Subcutaneous abdominal adipose tissue (tissue), 5 donors: Measurements from ENCODE around the gene SMPDL3B.

Source experiments
- H3K27ac ChIP-seq: one replicate; pipeline ENCODE4 v1.7.0; 2013; ENCODE audit warnings: low read depth, mild to moderate bottlenecking, inconsistent platforms, low read length, moderate library complexity
- H3K27me3 ChIP-seq, 5 donors: one replicate each; pipeline ENCODE4 v1.7.0; 2013; ENCODE audit warnings: low read length in 5 of 5, inconsistent platforms in 1 of 5; ENCODE audit not compliant: control insufficient read depth in 5 of 5, insufficient read depth in 4 of 5
- H3K36me3 ChIP-seq, 5 donors: one replicate each; pipeline ENCODE4 v1.7.0; 2013; ENCODE audit warnings: low read length in 5 of 5; ENCODE audit not compliant: control insufficient read depth in 5 of 5, insufficient read depth in 5 of 5
- H3K4me1 ChIP-seq, 5 donors: one replicate each; pipeline ENCODE4 v1.7.0; 2013; ENCODE audit warnings: low read length in 5 of 5, mild to moderate bottlenecking in 3 of 5, moderate library complexity in 1 of 5; ENCODE audit not compliant: control insufficient read depth in 5 of 5, insufficient read depth in 5 of 5
- H3K4me3 ChIP-seq, 5 donors: one replicate each; pipeline ENCODE4 v1.7.0; 2013; ENCODE audit warnings: low read length in 5 of 5, low read depth in 1 of 5
- H3K9ac ChIP-seq, 5 donors: one replicate each; pipeline ENCODE4 v1.7.0; 2013; ENCODE audit warnings: low read length in 5 of 5, mild to moderate bottlenecking in 4 of 5, moderate library complexity in 3 of 5
- H3K9me3 ChIP-seq, 5 donors: one replicate each; pipeline ENCODE4 v1.7.0; 2013; ENCODE audit warnings: low read length in 5 of 5; ENCODE audit not compliant: control insufficient read depth in 5 of 5
- donor health status: healthy.
- donor health status: healthy.
- donor health status: healthy.
- donor health status: healthy.
- donor health status: healthy.

SMPDL3B gene

DNA sequence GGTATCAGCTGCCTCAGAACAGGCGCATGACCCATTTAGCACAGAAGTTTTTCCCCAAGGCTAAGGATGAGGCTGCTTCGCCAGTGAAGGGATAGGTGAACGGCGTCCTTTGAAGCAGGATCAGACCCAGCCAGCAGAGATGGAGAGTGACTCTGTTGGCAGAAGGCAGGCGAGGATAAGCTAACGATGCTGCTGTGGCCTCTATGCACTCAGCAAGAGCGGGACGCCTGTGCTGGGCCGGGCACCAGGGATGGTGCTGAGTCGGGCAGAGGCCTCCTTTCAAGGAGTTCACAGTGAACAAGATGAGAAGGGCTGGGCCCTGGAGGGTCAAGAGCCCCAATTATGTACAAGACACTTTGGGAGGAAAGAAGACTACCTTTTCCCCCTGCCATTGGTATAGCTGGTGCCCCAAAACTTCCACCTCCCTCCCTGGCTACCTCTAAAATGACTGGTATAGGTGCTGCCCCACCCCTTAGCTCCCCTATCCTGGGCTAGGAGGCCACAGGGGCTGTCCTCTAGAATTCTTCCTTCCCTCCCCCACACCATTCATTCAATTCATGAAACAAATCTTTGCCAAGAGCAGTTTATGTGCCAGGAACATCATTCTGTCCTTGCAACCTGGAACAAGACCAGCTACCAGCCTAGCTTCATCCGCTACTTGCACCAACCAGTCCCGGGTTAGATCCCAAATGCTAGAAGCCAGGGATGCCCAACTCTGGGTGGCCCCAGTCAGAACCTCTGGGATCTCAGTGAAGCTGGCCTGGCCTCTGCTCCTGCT is 32.5 kb downstream of the SMPDL3B start:
- peaks cover 6 to 18% (median 15%) of the 10 kb centered on the region in 5 donors for H3K4me1 ChIP-seq

GRCh38 chr1:27967884-27968466 is 33.2 kb downstream of the SMPDL3B start:
- no peak overlapping the region for H3K4me3 ChIP-seq
- no peak overlapping the region for H3K27ac ChIP-seq
- no peaks in the 10 kb centered on the region for H3K27me3 ChIP-seq
- H3K9me3 ChIP-seq = no peaks in the 10 kb centered on the region
- H3K4me1 ChIP-seq = peaks cover 6 to 18% (median 15%) of the 10 kb centered on the region in 5 donors
- H3K36me3 ChIP-seq = peaks cover 2 to 69% (median 50%) of the 10 kb centered on the region in 5 donors
- no peak overlapping the region for H3K9ac ChIP-seq

More for the DNA sequence above, 32.5 kb downstream of the SMPDL3B start:
- no peaks in the 10 kb centered on the region for H3K9me3 ChIP-seq
- H3K27ac ChIP-seq = no peak overlapping the region
- H3K27me3 ChIP-seq = no peaks in the 10 kb centered on the region
- no peak overlapping the region for H3K4me3 ChIP-seq
- H3K36me3 ChIP-seq = peaks cover 2 to 63% (median 47%) of the 10 kb centered on the region in 5 donors
- H3K9ac ChIP-seq = no peak overlapping the region

GRCh38 chr1:27968692-27969091 is 33.9 kb downstream of the SMPDL3B start:
- no peak overlapping the region for H3K27ac ChIP-seq
- H3K4me1 ChIP-seq = peaks cover 6 to 18% (median 15%) of the 10 kb centered on the region in 5 donors
- no peaks in the 10 kb centered on the region for H3K9me3 ChIP-seq
- no peak overlapping the region for H3K4me3 ChIP-seq
- H3K36me3 ChIP-seq = peaks cover 2 to 64% (median 51%) of the 10 kb centered on the region in 5 donors
- no peaks in the 10 kb centered on the region for H3K27me3 ChIP-seq
- H3K9ac ChIP-seq = no peak overlapping the region

GRCh38 chr1:27970401-27970800 is 35.6 kb downstream of the SMPDL3B start:
- no peaks in the 10 kb centered on the region for H3K27me3 ChIP-seq
- peak overlapping the region in 1 of 5 donors; percentile 19 for H3K9ac ChIP-seq
- no peak overlapping the region for H3K27ac ChIP-seq
- H3K9me3 ChIP-seq = no peaks in the 10 kb centered on the region
- H3K36me3 ChIP-seq = peaks cover 10 to 58% (median 49%) of the 10 kb centered on the region in 5 donors
- H3K4me1 ChIP-seq = peaks cover 6 to 18% (median 15%) of the 10 kb centered on the region in 5 donors
- no peak overlapping the region for H3K4me3 ChIP-seq

DNA sequence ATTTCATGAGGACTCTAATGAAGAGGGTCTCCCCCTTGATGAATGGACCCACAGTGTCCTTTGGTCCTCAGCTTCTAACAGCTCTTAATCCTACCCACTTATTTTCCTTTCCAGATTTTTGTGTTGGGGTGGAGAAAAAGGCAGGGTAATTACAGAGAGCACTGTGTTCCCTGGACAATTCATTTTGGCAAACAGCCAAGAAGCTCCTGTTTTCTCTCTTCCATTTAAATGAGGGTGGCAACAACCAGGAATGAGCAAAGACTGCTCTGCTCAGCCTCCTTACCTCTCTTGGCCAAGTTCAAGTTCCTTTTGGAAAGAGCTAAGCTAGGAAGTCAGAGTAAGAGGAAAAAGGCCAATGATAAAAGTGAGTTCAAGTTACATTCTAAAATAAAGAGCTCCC is 36.9 kb downstream of the SMPDL3B start:
- Histone ChIP-seq H3K9me3 (no peaks in the 10 kb centered on the region), H3K9ac (no peak overlapping the region), H3K27ac (no peak overlapping the region), H3K4me1 (peaks cover 6 to 18% (median 15%) of the 10 kb centered on the region in 5 donors), H3K27me3 (no peaks in the 10 kb centered on the region), H3K4me3 (no peak overlapping the region), H3K36me3 (peaks cover 10 to 45% (median 39%) of the 10 kb centered on the region in 5 donors)

DNA sequence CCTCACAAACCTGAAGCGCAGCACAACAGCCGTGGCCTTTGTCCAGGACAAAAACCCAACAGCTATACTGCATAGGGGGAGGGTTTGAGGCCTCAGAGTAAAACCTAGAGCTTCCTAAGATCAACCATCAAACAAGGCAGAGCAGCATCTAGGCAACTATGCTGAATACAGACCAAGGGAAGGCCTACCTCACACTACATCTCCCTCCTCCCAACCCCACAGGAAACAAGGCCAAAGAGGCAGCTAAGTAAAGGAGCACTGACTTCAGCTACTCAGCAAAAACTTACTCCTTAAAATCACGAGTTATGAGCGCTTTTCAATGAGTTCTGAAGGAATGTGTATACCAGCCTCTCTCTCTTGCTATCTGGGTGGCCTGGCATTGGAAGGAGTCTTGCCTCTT is 37.3 kb downstream of the SMPDL3B start:
- Histone ChIP-seq H3K4me3 (no peak overlapping the region), H3K27ac (no peak overlapping the region), H3K36me3 (peaks cover 12 to 45% (median 38%) of the 10 kb centered on the region in 5 donors), H3K9me3 (no peaks in the 10 kb centered on the region), H3K27me3 (no peaks in the 10 kb centered on the region), H3K4me1 (peaks cover 6 to 18% (median 15%) of the 10 kb centered on the region in 5 donors), H3K9ac (no peak overlapping the region)

DNA sequence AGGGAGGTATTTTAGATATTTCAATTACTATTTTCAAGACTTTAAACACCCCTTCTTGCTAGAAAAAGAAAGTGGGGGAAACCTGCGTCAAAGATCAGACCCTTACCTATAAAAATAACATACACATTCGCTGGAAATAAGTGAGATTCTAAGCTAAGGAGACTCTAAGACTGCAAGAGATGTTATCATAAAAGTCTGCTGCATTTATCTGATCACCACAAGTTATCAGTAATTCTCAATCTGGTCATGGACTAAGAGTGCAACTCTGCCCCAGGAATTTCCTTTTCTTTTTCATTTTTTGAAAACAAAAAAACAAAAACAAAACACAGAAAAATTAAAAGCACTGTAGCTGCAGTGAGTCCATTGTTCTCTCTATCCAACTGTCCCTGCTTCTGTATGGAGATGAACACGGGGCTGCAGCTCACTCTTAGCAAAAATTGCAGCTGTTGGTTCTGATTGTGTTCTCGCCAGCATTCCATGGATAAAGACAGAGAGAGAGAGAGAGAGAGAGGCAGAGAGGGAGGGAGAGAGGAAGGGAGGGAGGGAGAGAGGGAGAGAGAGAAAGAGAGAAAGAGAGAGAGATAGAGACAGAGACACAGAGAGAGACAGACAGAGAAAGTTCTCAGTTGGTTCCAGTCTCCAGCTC is 39.1 kb downstream of the SMPDL3B start:
- Histone ChIP-seq H3K9me3 (no peaks in the 10 kb centered on the region), H3K4me3 (no peak overlapping the region), H3K27ac (no peak overlapping the region), H3K36me3 (peaks cover 19 to 36% (median 25%) of the 10 kb centered on the region in 5 donors), H3K27me3 (no peaks in the 10 kb centered on the region), H3K9ac (no peak overlapping the region), H3K4me1 (peaks cover 6 to 18% (median 15%) of the 10 kb centered on the region in 5 donors)

DNA sequence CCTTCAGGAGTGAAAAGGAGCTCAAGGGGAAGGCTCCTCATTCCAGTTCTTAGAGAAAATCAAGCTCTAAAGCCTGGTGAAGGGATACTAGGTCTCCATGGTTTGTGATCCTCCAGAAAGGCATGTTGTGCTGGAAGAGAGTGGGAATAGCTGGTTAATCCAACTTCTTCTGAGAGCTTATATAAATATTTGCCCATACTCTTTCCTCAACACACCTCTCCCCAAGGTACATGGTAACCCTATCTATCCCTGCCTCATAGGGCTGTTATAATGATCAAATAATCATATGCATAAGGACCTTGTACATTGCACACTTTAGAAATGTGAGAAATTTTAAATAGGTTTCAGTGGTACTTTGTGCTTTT is 39.6 kb downstream of the SMPDL3B start:
- H3K36me3 ChIP-seq = peaks cover 19 to 35% (median 25%) of the 10 kb centered on the region in 5 donors
- no peak overlapping the region for H3K9ac ChIP-seq
- H3K4me3 ChIP-seq = no peak overlapping the region
- no peaks in the 10 kb centered on the region for H3K9me3 ChIP-seq
- peaks cover 6 to 19% (median 15%) of the 10 kb centered on the region in 5 donors for H3K4me1 ChIP-seq
- no peaks in the 10 kb centered on the region for H3K27me3 ChIP-seq
- H3K27ac ChIP-seq = no peak overlapping the region

DNA sequence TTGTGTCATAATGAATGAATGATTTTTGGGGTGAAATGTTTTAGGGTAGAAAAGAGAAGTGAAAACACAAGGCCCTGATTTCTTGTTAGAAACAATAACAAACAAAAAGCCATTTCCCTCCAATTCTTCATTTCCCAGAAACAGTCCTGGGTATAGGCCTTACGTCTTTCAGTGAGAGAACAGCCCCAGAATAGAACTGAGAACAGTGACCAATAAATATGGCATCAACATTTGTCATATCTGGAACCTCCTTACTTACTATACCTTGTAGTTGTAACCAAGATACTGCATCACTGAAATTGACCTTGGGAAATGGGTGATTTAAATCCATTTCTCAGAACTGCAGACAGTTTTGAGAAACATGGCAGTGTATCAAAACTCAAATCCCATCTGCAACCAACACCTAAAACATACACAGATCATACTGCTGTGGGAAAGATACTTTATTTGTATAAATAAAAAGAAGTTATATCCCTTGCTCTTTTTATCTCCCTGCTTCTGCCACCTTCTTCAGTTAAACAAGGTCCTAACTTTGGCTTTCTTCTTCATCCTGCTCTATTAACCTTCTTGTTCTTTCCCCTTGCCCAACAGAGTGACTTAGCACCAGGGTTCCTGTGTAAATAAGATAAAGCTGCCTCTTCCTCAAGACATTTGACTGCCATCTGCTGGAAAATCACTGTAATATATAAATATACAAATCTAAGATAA is 44.5 kb downstream of the SMPDL3B start:
- Histone ChIP-seq H3K9ac (no peak overlapping the region), H3K4me1 (peaks cover 0 to 18% (median 7%) of the 10 kb centered on the region in 5 donors), H3K27me3 (no peaks in the 10 kb centered on the region), H3K27ac (no peak overlapping the region), H3K9me3 (no peaks in the 10 kb centered on the region), H3K36me3 (peaks cover 8 to 19% (median 12%) of the 10 kb centered on the region in 5 donors), H3K4me3 (no peak overlapping the region)
